Type B pancreatic cell (in vitro differentiated cells): ENCODE measurements around the gene PNLIPRP1. TPM values are rescaled to one million over a fixed set of nuclear protein-coding genes. Genes with fewer than 3 reads are reported as not detected.

Experiments
- DNase-seq: peaks from one replicate; pipeline ENCODE4 v3.0.0; 2021; ENCODE audit warnings: mixed read lengths; ENCODE audit not compliant: unreplicated experiment; ENCODE audit errors: extremely low spot score
- H3K27ac Mint-ChIP-seq: 2 replicates; pipeline ENCODE4 v1.8.0; 2021; ENCODE audit warnings: mild to moderate bottlenecking, mixed read lengths
- H3K27me3 Mint-ChIP-seq: 2 replicates; pipeline ENCODE4 v1.8.0; 2021; ENCODE audit warnings: mixed read lengths
- H3K36me3 Mint-ChIP-seq: 2 replicates; pipeline ENCODE4 v1.8.0; 2021; ENCODE audit warnings: mixed read lengths
- H3K4me1 Mint-ChIP-seq: one replicate; pipeline ENCODE4 v1.8.0; 2021; ENCODE audit warnings: mixed read lengths; ENCODE audit not compliant: unreplicated experiment
- H3K4me3 Mint-ChIP-seq: 2 replicates; pipeline ENCODE4 v1.8.0; 2021; ENCODE audit warnings: mild to moderate bottlenecking, mixed read lengths
- H3K9me3 Mint-ChIP-seq: 2 replicates; pipeline ENCODE4 v1.8.0; 2021; ENCODE audit warnings: mixed read lengths
- total RNA-seq: library from RNA; stranded (reverse); gene quantifications from 2 replicates; pipeline ENCODE4 v1.2.1, GENCODE V29; 2021; ENCODE audit warnings: low replicate concordance
- TF ChIP-seq, protein P1 (sequence below): fragments of 200-600 bp; sonication (generic); conservative IDR thresholded peaks from 2 replicates; pipeline ENCODE4 v1.5.0; 2021; ENCODE audit warnings: antibody characterized with exemption, mild to moderate bottlenecking

PNLIPRP1 gene
- total RNA-seq, 1 donor from 2014 or later, result not detected

- DNase-seq, result no peak
- peaks cover 8% of the 10 kb centered on the region for H3K9me3 Mint-ChIP-seq
- H3K4me1 Mint-ChIP-seq, result no peaks in the 10 kb centered on the region
- no peak overlapping the region for H3K27ac Mint-ChIP-seq
- no peak overlapping the region for H3K4me3 Mint-ChIP-seq
- H3K27me3 Mint-ChIP-seq, result peaks cover 35% of the 10 kb centered on the region
- TF ChIP-seq, protein P1, sequence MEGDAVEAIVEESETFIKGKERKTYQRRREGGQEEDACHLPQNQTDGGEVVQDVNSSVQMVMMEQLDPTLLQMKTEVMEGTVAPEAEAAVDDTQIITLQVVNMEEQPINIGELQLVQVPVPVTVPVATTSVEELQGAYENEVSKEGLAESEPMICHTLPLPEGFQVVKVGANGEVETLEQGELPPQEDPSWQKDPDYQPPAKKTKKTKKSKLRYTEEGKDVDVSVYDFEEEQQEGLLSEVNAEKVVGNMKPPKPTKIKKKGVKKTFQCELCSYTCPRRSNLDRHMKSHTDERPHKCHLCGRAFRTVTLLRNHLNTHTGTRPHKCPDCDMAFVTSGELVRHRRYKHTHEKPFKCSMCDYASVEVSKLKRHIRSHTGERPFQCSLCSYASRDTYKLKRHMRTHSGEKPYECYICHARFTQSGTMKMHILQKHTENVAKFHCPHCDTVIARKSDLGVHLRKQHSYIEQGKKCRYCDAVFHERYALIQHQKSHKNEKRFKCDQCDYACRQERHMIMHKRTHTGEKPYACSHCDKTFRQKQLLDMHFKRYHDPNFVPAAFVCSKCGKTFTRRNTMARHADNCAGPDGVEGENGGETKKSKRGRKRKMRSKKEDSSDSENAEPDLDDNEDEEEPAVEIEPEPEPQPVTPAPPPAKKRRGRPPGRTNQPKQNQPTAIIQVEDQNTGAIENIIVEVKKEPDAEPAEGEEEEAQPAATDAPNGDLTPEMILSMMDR, result no peak
- no peaks in the 10 kb centered on the region for H3K36me3 Mint-ChIP-seq
These were observed 55.7 kb downstream of the PNLIPRP1 start for GRCh38 chr10:116646502-116646901.

DNA sequence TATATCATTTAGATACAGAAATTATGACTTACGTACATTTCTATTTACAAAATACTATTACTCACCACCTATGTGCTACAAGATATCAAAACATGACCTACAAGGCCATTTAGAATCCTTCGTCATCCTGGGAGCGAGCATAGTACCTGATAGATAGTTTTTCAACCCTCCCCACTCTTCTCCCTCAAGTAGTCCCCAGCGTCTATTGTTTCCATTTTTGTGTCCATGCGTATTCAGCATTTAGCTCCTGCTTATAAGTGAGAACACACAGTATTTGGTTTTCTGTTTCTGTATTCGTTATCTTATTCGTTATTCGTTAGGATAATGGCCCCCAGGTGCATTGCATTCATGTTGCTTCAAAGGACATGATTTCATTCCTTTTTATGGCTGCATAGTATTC is 58.1 kb downstream of the PNLIPRP1 start:
- Mint-ChIP-seq H3K27ac (no peak overlapping the region), H3K27me3 (peaks cover 31% of the 10 kb centered on the region), H3K4me3 (no peak overlapping the region), H3K4me1 (no peaks in the 10 kb centered on the region), H3K36me3 (no peaks in the 10 kb centered on the region), H3K9me3 (peaks cover 8% of the 10 kb centered on the region)
- DNase-seq, result no peak
- TF ChIP-seq, protein P1, result no peak

DNA sequence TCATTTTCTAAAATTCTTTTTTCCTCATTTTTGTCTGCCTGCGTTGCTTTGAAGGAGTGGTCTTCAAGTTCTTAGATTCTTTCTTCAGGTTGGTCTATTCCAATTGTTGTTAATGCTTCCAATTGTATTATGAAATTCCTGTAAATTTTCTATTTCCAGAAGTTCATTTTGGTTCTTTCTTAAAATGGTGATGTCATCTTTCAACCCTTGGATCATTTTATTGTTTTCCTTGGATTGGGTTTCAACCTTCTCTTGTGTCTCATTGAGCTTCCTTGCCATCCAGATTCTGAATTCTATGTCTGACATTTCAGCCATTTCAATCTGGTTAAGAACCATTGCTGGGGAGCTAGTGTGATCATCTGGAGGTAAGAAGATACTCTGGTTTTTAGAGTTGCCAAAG is 63.1 kb downstream of the PNLIPRP1 start:
- Mint-ChIP-seq H3K4me3 (no peak overlapping the region), H3K9me3 (peaks cover 7% of the 10 kb centered on the region), H3K36me3 (no peaks in the 10 kb centered on the region), H3K4me1 (no peaks in the 10 kb centered on the region), H3K27ac (no peak overlapping the region), H3K27me3 (peaks cover 22% of the 10 kb centered on the region)
- no peak for DNase-seq
- TF ChIP-seq, protein P1, result no peak

GRCh38 chr10:116654816-116655215 is 64.1 kb downstream of the PNLIPRP1 start:
- Mint-ChIP-seq H3K4me3 (no peak overlapping the region), H3K27me3 (peaks cover 14% of the 10 kb centered on the region), H3K27ac (no peak overlapping the region)

DNA sequence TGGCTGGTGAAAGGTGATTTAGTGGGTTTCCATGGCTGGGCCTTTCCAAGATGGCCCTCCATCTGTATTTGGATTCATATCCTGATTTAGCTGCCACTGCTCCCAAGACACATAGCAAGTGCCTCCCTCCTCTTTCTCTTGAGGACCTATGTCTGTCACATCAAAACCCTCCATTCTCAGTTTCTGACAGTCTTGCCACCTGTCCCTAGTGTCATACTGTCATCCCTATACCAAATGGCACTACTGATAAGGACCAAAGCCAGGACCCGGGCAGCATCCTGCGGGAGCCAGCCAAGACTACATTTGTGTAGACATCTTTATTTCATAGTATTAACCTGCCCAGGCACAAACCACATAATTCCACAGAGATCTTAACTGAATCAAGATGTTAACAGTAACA is 64.8 kb downstream of the PNLIPRP1 start:
- peaks cover 13% of the 10 kb centered on the region for H3K27me3 Mint-ChIP-seq
- H3K27ac Mint-ChIP-seq, result no peak overlapping the region
- DNase-seq, result no peak
- H3K4me1 Mint-ChIP-seq, result no peaks in the 10 kb centered on the region
- TF ChIP-seq, protein P1, result no peak
- no peaks in the 10 kb centered on the region for H3K9me3 Mint-ChIP-seq
- H3K36me3 Mint-ChIP-seq, result no peaks in the 10 kb centered on the region
- H3K4me3 Mint-ChIP-seq, result no peak overlapping the region

More at GRCh38 chr10:116654816-116655215, 64.1 kb downstream of the PNLIPRP1 start:
- Mint-ChIP-seq H3K36me3 (no peaks in the 10 kb centered on the region), H3K4me1 (no peaks in the 10 kb centered on the region), H3K9me3 (no peaks in the 10 kb centered on the region)
- TF ChIP-seq, protein P1, result peak; percentile 65
- no peak for DNase-seq

- TF ChIP-seq, protein P1, result no peak
- no peak for DNase-seq
- no peak overlapping the region for H3K27ac Mint-ChIP-seq
- H3K9me3 Mint-ChIP-seq, result no peaks in the 10 kb centered on the region
- H3K4me3 Mint-ChIP-seq, result no peak overlapping the region
- H3K36me3 Mint-ChIP-seq, result no peaks in the 10 kb centered on the region
- H3K27me3 Mint-ChIP-seq, result peaks cover 8% of the 10 kb centered on the region
- no peaks in the 10 kb centered on the region for H3K4me1 Mint-ChIP-seq
These were observed 65.3 kb downstream of the PNLIPRP1 start for GRCh38 chr10:116656044-116656443.
